Measurements from ENCODE around the gene SV2C. TPM values are rescaled to one million over a fixed set of nuclear protein-coding genes. Genes with fewer than 3 reads are reported as not detected.
"Not testable (repeated sequence)": the region's sequence is repeated elsewhere in the genome, so short reads cannot be mapped to it uniquely, and the experiment has no call there.

Gene SV2C
- total RNA-seq, 1 donor from 2014 or later = not detected

- no peak for ATAC-seq (ENCODE audit: poor library complexity)
Observed at GRCh38 chr5:76312783-76313182, 229.6 kb downstream of the SV2C start.

GRCh38 chr5:76314643-76315042 is 231.5 kb downstream of the SV2C start:
- intact Hi-C loops (cut with DNase I) = no loop called here
- DNase-seq (no peak), ATAC-seq (ENCODE audit: poor library complexity) (peak; percentile 62)

More at GRCh38 chr5:76312783-76313182, 229.6 kb downstream of the SV2C start:
- intact Hi-C loops (cut with DNase I) = no loop called here
- DNase-seq = no peak

- DNase-seq (no peak), ATAC-seq (ENCODE audit: poor library complexity) (no peak)
- intact Hi-C loops (cut with DNase I) = no loop called here
Observed at GRCh38 chr5:76319673-76320072, 236.5 kb downstream of the SV2C start.

- ATAC-seq (ENCODE audit: poor library complexity); DNase-seq; intact Hi-C loops (cut with DNase I): not testable (repeated sequence)
Observed at GRCh38 chr5:76323494-76323893, 240.3 kb downstream of the SV2C start.

- intact Hi-C loops (cut with DNase I) = no loop called here
- no peak for ATAC-seq (ENCODE audit: poor library complexity)
- no peak for DNase-seq
Observed at GRCh38 chr5:76325326-76325725, 242.1 kb downstream of the SV2C start.

GRCh38 chr5:76325876-76326491 is 242.8 kb downstream of the SV2C start:
- intact Hi-C loops (cut with DNase I) = no loop called here
- peak; percentile 69 for ATAC-seq (ENCODE audit: poor library complexity)
- peak; percentile 40 for DNase-seq

- ATAC-seq (ENCODE audit: poor library complexity) (peak; percentile 46), DNase-seq (no peak)
- intact Hi-C loops (cut with DNase I) = no loop called here
Observed at GRCh38 chr5:76326577-76327302, 243.6 kb downstream of the SV2C start.

GRCh38 chr5:76329346-76329745 is 246.2 kb downstream of the SV2C start:
- intact Hi-C loops (cut with DNase I) = no loop called here
- no peak for DNase-seq
- no peak for ATAC-seq (ENCODE audit: poor library complexity)

- ATAC-seq (ENCODE audit: poor library complexity) = no peak
- intact Hi-C loops (cut with DNase I) = no loop called here
Observed at GRCh38 chr5:76331126-76331525, 247.9 kb downstream of the SV2C start.

GRCh38 chr5:76332102-76332501 is 248.9 kb downstream of the SV2C start:
- ATAC-seq (ENCODE audit: poor library complexity) (no peak), DNase-seq (no peak)
- intact Hi-C loops (cut with DNase I) = no loop called here

More at GRCh38 chr5:76331126-76331525, 247.9 kb downstream of the SV2C start:
- no peak for DNase-seq

GRCh38 chr5:76332611-76333205 is 249.5 kb downstream of the SV2C start:
- ATAC-seq (ENCODE audit: poor library complexity) (no peak), DNase-seq (no peak)
- intact Hi-C loops (cut with DNase I) = no loop called here

- ATAC-seq (ENCODE audit: poor library complexity) = no peak
- intact Hi-C loops (cut with DNase I) = no loop called here
- DNase-seq = no peak
Observed at GRCh38 chr5:76333571-76333970, 250.4 kb downstream of the SV2C start.

- intact Hi-C loops (cut with DNase I) = no loop called here
- no peak for ATAC-seq (ENCODE audit: poor library complexity)
Observed at GRCh38 chr5:76334574-76334973, 251.4 kb downstream of the SV2C start.

GRCh38 chr5:76335451-76335850 is 252.3 kb downstream of the SV2C start:
- intact Hi-C loops (cut with DNase I); DNase-seq: not testable (repeated sequence)

More at GRCh38 chr5:76334574-76334973, 251.4 kb downstream of the SV2C start:
- no peak for DNase-seq

GRCh38 chr5:76336253-76336809 is 253.1 kb downstream of the SV2C start:
- ATAC-seq (ENCODE audit: poor library complexity); DNase-seq; intact Hi-C loops (cut with DNase I): not testable (repeated sequence)

More at GRCh38 chr5:76335451-76335850, 252.3 kb downstream of the SV2C start:
- not testable (repeated sequence) for ATAC-seq (ENCODE audit: poor library complexity)

GRCh38 chr5:76337953-76338451 is 254.8 kb downstream of the SV2C start:
- peak; percentile 71 for ATAC-seq (ENCODE audit: poor library complexity)
- DNase-seq = no peak
- intact Hi-C loops (cut with DNase I) = no loop called here

- intact Hi-C loops (cut with DNase I) = no loop called here
- DNase-seq (no peak), ATAC-seq (ENCODE audit: poor library complexity) (no peak)
Observed at GRCh38 chr5:76339919-76340318, 256.7 kb downstream of the SV2C start.

- ATAC-seq (ENCODE audit: poor library complexity) (peak; percentile 68), DNase-seq (no peak)
- intact Hi-C loops (cut with DNase I) = no loop called here
Observed at GRCh38 chr5:76341651-76342334, 258.6 kb downstream of the SV2C start.

- no peak for DNase-seq
- ATAC-seq (ENCODE audit: poor library complexity) = no peak
- intact Hi-C loops (cut with DNase I) = no loop called here
Observed at GRCh38 chr5:76342474-76342873, 259.3 kb downstream of the SV2C start.
